GM20431 (cell line): ENCODE results near the gene ZNF496.
"Not testable (repeated sequence)": the region's sequence is repeated elsewhere in the genome, so short reads cannot be mapped to it uniquely, and the experiment has no call there.

Experiments
- in situ Hi-C: fragments of 300-500 bp; cut with MseI, MboI; formaldehyde crosslinking; loops from one replicate; pipeline ENCODE4 v1.15.0; 2020; ENCODE audit warnings: low sequenced_read_pairs; ENCODE audit not compliant: unreplicated experiment

Gene ZNF496

DNA sequence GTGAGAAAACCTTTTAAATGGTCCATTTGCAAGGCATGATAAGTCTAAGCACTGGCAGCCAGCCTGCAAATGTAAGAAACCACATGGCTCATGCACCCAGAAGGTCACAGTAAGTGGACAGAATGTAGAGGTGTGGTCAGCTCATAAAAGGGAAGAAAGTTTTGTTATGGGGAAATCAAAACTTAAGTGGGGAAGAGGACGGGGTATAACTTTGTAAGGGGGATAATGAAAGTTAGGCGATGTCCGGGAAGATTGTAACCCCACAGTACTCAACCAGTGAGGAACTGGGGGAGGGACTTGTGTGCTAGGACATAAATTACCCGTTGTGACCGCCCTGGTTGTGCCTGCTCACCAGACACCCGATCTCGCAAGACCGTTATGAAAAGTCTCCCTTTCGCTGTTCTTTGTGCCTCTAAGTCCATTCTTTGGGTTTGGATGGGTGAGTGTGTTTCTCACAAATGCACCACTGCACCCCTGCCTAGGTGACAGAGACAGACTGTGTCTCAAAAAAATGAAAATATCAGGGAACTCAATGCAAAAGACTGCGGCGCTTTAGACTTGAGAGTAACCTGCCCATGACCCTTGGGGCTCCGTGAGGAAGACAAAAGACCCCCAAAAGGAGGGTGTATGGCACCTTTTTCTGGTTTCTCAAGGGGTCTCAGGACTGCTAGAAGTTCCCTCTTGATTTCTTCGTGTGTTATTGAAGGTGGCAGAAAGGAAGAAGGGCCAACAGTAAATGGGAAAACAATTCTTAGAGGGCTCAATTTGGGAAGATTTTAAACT, 28.6 kb upstream of the ZNF496 start:
- in situ Hi-C loops = no loop called here

- in situ Hi-C loops = no loop called here
These were observed 27.9 kb upstream of the ZNF496 start for GRCh38 chr1:247359559-247359958.

DNA sequence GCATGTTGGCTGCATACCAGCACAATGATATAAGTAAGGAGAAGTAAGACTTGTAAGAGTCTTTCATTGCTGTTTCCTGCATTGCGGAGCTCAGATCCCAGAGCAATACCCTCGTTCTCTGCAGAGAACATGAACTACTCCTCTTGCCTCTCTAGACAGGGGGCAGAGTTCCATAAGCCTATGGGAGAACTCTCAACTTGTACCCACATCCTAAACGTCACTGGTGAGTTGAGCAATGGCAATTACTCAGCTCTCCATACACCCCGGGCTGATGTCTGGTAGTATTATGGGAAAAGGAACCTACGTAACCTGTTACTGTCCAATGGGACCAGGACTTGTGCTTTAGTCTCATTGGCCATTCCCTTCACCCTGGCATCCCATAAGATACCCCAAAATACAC, 27.3 kb upstream of the ZNF496 start:
- in situ Hi-C loops = no loop called here

GRCh38 chr1:247357781-247358211, 26.1 kb upstream of the ZNF496 start:
- in situ Hi-C loops = no loop called here

DNA sequence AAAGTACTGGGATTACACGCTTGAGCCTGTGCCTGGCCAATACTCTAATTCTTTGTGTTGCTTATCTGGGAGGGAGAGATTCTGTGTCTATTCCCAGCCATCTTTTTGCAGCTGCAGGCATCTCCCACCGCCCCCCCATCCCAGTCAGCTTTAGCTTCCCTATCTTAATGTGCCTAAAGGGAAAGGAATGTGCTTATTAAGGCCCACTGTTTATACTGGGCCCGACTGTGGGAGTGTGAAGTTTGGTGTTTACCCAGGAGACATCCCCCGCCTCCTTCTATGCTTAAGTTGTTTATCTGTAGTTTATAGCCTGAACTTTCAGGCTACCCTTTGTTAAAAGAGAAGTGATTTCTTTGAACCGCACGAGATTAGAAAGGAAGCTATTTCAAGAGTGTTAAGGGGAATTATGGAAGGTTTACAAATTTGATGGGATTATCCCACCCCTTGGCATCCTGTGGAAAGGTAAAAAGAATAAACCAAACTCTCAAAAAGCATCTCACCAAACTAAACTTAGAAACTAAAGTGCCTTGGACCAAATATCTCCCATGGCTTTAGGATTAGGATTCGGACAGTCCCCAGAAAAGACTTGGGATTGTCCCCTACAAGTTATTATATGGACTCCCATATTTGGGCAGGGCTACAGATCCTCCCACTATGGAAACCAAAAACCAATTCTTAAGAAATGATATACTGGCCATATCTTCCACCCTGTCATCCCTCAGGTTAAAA, 25.5 kb upstream of the ZNF496 start:
- in situ Hi-C loops = no loop called here

GRCh38 chr1:247355160-247355559, 23.5 kb upstream of the ZNF496 start:
- in situ Hi-C loops = not testable (repeated sequence)

GRCh38 chr1:247352175-247352574, 20.5 kb upstream of the ZNF496 start:
- in situ Hi-C loops = no loop called here

DNA sequence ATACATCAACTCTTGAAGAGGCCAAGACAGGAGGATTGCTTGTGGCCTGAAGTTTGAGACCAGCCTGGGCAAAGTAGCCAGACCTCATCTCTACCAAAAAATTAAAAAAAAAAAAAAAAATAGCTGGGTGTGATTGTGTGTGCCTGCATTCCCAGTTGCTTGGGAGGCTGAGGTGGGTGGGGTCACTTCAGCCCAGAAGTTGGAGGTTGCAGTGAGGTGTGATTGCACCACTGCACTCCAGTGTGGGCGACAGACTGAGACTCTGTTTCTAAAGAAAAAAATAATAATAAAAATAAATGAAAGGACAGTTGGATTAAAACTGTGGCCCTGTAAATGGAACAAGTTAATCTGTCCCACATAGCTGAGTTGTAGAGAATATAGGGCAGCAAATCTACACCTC, 18.9 kb upstream of the ZNF496 start:
- in situ Hi-C loops = no loop called here

DNA sequence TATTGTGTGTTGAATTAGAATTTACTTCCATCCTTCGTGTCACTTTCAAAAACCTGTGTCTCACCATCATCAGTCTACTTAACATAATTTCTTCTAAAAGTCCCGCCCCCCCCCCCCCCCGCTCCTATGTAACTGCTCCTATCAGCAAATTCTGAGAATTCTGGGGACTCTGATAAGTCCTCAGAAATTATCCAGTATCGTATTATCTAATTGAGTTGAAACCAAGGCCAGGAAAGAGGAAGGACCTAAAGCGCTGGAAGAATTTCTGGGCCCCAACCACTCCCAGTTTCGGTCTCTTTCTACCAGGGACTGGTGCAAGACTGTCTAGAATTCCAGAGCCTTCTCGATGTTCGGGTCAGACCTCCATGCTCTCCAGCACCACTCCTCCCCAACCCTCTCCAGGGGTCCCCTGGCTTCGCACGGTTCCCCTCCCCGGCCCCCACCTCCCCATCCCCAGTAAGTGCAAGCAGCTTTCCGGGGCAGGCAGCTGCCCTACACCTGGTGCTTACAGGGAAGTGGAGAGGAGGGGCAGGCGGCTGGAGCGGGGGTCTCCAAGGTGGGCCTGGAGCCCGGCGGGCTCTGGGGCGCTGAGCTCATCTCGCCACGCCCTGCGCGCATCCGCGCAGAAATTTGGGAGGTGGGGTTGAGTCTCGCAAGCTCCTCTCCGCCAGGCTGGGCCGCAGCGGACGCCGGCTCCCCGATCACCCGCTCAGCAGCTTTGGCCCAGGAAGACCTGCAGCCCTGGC, 16.0 kb upstream of the ZNF496 start:
- in situ Hi-C loops = no loop called here

DNA sequence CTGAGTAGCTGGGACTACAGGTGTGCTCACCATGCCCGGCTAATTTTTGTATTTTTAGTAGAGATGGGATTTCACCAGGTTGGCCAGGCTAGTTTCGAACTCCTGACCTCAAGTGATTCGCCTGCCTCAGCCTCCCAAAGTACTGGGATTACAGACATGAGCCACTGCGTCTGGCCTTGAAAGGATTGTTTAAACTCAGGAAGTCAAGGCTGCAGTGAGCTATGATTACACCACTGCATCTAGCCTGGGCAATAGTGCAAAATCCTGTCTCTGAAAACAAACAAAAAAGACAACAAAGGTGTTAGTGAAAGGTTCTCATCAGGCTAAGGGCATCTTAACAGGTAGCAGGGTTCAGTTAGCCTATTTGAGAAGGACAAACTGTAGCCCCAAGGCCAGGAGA, 14.2 kb upstream of the ZNF496 start:
- in situ Hi-C loops = no loop called here

GRCh38 chr1:247343801-247344200, 12.1 kb upstream of the ZNF496 start:
- in situ Hi-C loops = no loop called here

- in situ Hi-C loops = no loop called here
These were observed 7.1 kb upstream of the ZNF496 start for GRCh38 chr1:247338723-247339275.

- in situ Hi-C loops = no loop called here
These were observed 6.3 kb upstream of the ZNF496 start for GRCh38 chr1:247337961-247338360.

DNA sequence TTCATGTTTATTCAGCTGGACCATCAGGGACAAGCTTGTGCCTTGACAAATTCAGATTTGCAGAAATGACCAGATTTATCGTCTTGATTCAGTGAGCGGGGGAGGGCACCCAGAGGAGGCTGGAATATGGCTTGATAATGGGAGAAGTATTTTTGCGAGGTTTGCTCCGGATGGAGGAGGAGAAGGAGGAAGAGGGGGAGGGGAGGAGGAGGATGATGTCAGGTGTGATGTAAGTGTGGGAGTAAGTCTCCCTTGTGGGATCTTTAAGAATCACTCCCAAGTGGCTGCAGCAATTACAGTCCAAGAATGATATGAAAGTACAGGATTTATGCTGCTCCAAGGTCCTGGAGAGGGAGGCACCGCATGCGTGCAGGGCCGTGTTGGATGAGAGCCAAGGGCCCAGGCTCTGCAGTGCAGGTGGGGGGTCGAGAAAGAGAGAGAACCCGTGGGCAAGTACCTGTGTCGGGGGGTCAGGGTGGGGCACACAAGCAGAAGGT, 5.6 kb upstream of the ZNF496 start:
- in situ Hi-C loops = no loop called here

- in situ Hi-C loops = no loop called here
These were observed 4.7 kb upstream of the ZNF496 start for GRCh38 chr1:247336390-247336789.

DNA sequence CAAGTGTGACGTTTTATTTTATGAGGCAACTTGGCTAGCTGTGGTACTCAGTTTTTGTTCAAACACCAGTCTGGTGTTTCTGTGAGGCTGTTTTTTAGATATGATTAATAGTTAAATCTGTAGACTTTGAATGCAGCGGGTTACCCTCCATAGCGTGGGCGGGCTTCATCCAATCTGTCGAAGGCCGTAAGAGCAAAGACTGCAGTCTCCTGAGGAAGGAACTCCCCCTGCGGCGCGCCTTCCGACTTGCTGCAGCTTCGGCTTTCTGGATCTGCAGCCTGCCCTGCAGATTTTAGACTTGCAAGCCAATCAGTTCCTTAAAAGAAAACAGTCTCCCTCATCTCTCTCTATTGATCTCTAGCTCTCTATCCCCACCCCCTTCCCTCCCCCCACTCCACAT, 4.2 kb upstream of the ZNF496 start:
- in situ Hi-C loops = no loop called here

DNA sequence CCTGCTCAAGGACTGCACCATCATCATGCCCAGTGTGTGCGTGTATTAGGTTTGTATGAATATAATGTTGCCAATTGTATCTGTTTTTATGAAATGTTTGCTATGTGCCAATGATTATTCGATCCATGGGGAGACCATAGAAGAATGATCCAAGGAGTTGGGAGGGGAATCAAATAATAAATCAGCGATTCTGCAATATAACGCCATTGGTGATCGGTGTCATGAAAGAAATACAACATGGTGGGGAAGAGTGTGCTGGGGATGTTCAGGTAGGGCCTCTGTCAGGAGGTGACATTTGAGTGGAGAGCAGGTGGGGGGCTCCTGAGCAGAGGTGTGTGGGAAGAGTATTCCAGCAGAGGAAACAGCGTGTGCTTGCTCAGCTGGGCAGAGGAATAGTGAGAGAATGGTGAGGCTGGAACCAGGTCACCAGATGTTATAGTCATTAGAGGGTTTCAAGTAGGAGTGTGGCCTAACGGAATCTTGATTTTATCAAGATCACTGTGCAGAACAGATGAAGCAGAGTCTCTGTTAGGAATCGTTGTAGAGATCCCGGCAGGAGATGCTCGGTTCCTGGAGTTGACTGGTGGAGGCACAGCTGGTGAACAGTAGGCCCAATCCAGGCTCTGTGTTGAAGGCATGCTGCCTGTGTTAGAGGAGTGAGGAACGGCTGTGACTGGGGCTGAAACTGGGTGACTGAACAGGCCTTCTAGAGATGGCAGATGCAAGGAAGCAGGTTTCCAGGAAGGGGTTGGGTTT, 2.9 kb upstream of the ZNF496 start:
- in situ Hi-C loops = no loop called here

GRCh38 chr1:247332623-247333361, 1.1 kb upstream of the ZNF496 start:
- in situ Hi-C loops = no loop called here

GRCh38 chr1:247332215-247332622, 552 bp upstream of the ZNF496 start:
- in situ Hi-C loops = no loop called here
